Measurements from ENCODE around the gene COL6A3.
"Not testable (repeated sequence)": the region's sequence is repeated elsewhere in the genome, so short reads cannot be mapped to it uniquely, and the experiment has no call there.

The COL6A3 gene

GRCh38 chr2:237412988-237413776 is 782 bp downstream of the COL6A3 start:
- DNase-seq (ENCODE audit: low spot score), result no peak

GRCh38 chr2:237412646-237412987 is 1.3 kb downstream of the COL6A3 start:
- DNase-seq (ENCODE audit: low spot score), result no peak

DNA sequence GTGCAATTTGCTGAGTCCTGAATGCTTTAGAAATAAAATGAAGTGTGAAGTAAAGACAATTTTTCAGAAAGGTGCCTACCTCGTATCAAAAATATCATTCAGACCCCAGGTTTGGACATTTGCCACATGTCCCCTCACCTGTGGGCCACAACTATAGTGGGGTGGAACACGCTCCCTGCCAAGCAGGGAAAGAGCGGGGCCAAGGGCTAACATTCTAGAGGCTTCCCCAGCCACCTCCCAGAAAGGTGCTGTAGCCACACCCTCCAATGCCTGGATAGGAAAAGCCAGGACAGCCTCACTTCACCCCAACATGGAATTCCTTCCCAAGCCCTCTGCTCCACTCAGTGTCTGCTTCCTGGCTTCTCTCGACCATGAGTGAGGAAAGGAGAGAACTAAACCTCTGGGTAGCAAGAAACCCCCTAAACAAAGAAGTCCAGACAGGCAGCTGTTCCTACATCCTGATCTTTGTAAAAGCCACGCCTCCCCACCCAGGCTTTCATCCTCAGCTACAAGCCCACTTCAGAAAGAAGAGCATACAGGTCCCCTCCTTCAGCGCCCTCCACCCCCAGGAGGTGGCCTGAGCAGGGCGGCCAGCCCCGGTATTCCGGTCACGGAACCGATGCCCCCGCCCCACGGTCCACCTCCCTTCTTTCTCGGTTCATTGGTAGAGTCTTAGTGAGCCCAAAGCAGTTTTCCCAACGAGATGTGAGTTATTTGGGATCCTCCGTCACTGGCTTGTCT is 2.1 kb downstream of the COL6A3 start:
- no peak for DNase-seq (ENCODE audit: low spot score)

DNA sequence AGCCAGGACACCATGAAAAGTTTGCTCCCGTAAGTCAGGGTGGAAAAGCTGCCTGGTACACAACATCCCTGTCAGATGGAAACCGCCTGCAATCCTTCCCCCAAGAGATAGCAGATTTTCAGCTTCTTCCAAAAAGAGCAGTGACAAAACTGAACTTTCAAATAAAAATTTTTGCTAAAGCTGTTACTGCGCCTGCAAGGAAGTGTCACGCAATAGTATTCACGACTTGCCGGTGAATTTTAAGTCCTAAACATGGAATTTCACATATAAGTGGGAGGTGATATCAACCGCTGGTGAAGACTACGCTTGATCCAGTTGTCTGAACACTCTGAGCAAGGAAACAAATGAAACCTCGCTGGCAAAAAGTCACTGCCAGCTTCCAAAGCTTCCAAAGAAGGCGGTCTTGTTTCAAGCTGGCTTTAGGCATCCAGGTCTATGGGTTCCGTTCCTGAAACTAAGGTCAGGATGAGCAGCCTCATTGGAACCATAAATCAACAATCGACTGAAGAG is 2.8 kb downstream of the COL6A3 start:
- no peak for DNase-seq (ENCODE audit: low spot score)

DNA sequence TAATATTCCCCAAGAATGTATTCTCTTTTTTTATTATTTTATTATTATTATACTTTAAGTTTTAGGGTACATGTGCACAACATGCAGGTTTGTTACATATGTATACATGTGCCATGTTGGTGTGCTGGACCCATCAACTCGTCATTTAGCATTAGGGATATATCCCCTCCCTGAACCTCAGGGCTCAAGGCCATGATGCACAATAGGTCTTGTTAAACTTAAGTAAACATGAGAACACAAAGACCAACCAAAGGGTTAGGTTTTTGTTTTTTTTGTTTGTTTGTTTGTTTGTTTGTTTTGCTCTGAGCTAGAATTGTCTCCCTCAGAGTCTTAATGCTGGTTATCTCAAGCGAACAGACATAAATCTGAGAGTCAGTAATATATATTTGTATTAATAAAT is 4.7 kb downstream of the COL6A3 start:
- not testable (repeated sequence) for DNase-seq (ENCODE audit: low spot score)

DNA sequence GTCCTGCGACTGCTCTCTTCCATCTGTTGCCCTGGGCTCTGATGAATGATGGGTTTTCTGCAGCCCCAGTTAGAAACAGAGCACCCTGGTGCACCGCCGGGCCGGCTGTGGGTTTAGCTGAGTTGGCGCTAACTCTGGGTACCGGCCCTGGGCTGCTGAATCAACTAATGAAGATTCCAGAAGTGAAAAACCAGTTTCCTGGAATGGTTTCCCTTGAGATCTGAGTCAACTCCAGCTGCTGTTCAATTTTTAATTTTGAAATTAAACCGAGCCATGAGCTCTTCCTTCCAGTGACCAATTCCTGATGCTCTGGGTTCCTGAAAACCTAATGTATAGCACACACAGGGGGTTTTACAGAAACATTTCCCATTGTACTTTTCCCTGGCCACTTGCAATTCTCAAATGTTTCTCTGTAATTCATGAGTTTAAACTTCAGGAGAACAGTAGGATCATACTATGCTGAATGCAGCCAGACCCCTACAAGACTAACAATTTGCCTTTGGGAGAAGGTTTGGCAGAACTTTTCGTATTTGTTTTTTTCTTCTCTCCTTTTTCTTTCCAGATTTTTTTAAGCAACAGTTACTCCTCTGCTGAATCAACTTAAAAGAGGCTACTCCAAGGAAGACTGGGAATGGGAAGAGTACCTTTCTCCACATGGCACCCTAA is 5.5 kb downstream of the COL6A3 start:
- DNase-seq (ENCODE audit: low spot score), result no peak

DNA sequence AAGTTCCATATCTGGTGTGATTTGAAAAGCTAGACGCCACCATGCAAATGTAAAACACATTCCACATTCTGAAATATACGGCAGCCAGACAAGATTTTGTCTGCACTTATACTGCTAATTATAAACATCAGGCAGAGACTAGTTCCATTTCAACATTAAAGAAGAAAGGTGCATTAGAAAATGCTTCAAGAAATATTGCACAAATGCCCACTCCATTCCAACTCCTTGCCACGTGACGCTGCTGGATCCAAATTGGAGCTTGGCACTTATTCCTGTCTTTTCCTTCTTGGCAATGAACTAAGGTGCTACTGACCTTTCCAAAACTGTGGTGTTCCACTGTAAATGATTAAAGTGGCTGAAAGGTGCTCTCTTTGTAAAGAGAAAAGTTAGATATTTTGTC is 6.3 kb downstream of the COL6A3 start:
- no peak for DNase-seq (ENCODE audit: low spot score)

DNA sequence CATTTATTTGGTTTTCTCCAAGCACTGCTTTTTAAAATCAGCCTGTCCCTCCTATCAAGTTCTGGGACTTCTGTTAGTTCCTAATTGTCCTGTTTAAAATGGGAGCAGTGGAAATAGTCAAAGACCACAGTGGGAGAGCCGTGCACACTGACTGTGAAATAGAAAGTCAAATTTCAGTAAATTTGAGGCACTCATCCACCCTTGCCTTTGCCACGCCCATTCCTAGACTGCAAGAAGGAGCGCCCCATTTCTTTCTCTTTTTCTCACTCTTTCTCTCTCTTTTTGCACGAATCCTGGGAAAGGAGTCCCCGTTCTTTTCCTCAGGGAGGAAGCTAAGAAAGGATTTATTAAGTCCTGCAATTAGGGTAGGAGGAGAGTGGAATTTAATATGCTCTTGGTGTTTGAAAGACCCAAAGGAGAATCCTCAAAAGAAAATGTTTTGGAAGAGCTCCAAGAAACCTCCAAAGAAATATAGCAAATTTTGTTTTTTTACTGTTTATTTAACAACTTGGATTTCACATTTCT is 7.5 kb downstream of the COL6A3 start:
- DNase-seq (ENCODE audit: low spot score), result no peak

DNA sequence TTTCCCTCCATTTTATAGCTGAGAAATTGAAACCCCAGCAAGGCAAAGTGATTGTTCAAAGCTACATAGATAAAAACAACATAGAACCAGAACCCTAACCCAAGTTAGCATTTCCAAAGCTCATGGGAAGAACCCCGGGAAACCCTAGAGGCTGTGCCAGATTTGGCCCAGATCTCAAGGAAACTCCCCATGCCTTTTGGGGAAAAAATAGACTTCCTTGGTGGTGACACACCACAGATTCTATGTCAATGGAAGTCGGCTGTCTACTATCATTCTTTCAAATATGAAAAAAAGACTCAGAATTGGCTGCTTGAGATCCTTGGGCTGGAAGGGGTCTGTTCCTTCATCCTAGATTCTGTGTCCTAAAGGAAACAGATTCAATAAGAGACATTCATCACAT is 8.4 kb downstream of the COL6A3 start:
- no peak for DNase-seq (ENCODE audit: low spot score)

GRCh38 chr2:237405006-237405559 is 8.9 kb downstream of the COL6A3 start:
- DNase-seq (ENCODE audit: low spot score), result no peak

- DNase-seq (ENCODE audit: low spot score), result no peak
Measured at GRCh38 chr2:237404413-237404812, 9.6 kb downstream of the COL6A3 start.

- DNase-seq (ENCODE audit: low spot score), result no peak
Measured at GRCh38 chr2:237403024-237403882, 10.7 kb downstream of the COL6A3 start.

DNA sequence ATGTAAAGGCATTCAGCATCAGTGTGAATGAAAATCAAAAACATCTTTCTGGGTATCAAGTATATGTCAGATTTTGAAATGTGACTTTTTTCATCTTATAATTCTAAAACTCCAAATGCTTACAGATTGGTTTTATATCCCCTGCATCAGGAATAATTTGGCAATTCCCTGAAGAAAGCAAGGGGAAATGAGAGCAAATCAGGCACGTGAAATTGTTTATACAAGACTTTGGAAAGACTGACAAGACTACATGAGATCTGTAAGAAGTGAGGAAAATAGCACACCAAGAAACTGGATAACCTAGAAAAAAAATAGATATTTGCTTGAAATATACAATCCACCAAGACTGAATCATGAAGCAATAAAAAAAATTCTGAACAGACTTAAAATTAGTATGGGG is 13.8 kb downstream of the COL6A3 start:
- no peak for DNase-seq (ENCODE audit: low spot score)

DNA sequence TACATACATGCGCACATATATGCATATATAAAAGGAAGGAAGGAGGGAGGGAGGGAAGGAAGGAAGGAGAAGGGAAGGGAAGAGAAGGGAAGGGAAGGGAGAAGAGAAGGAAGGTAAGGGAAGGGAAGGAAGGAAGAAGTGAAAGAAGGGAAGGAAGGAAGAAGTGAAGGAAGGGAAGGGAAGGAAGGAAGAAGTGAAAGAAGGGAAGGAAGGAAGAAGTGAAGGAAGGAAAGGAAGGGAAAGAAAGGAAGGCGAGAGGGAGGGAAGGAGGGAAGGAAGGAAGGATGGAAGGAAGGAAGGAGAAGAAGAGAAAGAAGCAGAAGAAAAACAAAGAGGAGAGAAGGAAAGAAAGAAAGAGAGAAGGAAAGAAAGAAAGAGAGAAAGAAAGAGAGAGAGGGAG is 16.9 kb downstream of the COL6A3 start:
- no peak for DNase-seq (ENCODE audit: low spot score)

DNA sequence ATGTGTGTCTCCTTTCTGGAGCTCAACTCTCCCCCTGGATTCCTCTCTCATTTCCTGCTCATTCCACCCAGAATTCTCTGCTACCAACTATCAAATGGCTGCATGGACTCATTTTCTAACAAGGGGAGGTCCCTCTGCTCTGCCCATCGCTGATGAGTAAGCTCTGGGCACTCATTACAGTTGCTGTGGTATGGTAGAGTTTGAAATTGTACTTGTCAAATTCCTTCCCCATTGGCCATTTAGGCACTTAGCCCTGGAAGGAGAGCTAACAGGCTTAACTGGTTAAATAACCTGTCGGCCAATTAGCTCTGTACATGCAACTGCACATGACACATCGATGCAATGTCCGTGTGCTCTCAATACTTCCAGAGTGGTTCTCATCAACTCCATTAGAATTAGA is 20.4 kb downstream of the COL6A3 start:
- no peak for DNase-seq (ENCODE audit: low spot score)

DNA sequence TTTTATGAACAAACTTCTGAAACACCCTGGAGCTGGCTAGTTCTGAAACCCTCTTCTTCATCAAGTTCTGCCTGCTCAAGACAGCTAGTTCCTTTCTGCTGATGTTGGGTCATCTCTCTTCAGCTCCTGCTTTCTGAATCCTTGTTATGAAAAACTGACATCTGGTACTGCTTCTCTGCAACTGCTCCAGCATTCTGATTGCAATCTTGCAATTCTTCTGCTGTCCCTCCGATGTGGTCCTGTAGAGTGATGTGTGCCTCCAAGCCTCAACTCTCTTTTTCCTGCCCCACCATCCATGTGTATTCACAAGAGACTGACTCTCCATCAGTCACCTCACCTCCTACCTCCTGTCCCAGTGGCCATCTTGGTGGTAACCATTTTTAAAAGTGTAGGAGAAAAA is 21.8 kb downstream of the COL6A3 start:
- no peak for DNase-seq (ENCODE audit: low spot score)

DNA sequence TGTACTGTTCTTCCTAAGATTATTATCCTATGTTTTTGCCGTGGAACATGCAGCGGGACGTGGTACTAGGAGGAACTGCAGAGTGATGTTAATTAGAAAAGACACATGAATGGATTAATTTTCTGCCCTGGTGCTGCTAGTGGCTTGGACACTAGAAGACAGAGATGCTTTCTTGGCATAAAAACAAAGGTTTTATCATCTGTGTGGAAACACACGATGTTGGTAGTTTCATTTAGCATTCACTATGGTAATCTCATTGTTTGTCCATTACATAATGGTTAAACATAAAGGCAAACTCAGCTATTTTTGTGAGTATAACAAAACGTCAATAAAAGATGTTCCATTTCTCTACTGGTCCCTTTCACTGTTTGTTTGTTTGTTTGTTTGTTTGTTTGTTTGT is 22.8 kb downstream of the COL6A3 start:
- no peak for DNase-seq (ENCODE audit: low spot score)

- DNase-seq (ENCODE audit: low spot score), result no peak
Measured at GRCh38 chr2:237390235-237390634, 23.7 kb downstream of the COL6A3 start.

DNA sequence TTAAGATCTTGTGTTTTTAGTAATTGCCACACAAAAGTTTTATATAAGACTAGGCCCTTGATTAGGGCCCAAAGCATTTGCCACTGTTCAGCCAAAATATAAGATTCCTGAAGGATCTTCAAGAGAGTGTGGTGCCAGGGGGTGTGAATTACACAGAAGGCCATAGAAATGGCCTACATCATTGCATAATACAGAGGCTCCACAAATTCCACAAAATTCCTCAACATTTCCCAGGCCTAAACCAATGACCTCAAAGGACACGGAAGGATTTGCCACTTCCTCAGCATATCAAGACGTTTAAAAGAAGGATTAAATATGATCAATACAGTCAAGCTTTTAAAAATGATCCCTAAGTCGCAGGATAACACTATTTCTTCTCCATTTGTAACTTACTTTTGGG is 24.1 kb downstream of the COL6A3 start:
- DNase-seq (ENCODE audit: low spot score), result no peak

DNA sequence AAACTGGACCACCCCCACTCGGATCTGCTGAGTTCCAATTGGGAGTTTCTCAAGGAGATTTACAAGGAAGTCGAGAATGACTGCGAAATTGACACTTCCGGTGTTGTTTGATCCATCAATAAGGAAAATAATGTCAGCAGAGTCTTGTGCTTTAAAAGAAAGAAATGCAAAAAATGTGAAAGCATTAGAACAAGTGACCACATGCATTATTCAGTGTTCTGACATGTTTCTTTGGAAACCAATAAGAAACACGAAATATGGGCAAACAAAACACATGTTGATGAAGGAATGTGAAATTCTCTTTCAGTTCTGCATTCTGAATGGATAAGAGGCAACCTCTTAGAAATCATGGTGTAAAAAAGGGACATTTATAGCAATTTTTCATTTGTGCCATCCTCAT is 25.9 kb downstream of the COL6A3 start:
- DNase-seq (ENCODE audit: low spot score), result no peak

DNA sequence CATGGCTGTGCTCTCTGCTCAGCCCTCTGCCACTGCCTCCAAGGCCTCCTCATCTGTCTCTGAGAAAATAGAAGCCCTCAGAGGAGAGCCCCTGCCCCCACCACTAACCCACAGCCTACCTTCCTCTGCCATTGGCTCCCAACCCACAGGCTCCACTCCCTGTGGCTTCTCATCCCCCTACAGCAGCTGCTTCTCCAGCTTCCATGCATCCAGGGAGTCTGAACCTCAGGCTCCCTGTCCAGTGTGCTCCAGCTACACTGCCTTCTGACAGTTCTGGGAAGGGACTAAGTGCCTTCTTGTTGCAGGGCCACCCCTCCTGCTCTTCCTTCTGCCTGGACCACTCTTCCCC is 29.3 kb downstream of the COL6A3 start:
- DNase-seq (ENCODE audit: low spot score), result no peak

Data from CD4-positive, alpha-beta T cell treated with Interleukin-15 for 4 hours (primary cell).